RWPE2 (cell line): Measurements from ENCODE around the gene KLHDC7B.

Source experiments
- ATAC-seq: fragments of 200-7000 bp; cut with Tn5 transposase; 3 replicates; pipeline ENCODE4 v1.9.1; 2021; ENCODE audit warnings: low read depth
- DNase-seq: peaks from one replicate; pipeline ENCODE4 v3.0.0-alpha.2; 2020; ENCODE audit warnings: low spot score
- H3K27ac ChIP-seq: fragments of 450-650 bp; 2 replicates; pipeline ENCODE4 v1.5.1; 2017; ENCODE audit warnings: mild to moderate bottlenecking; ENCODE audit not compliant: poor library complexity, severe bottlenecking
- H3K27me3 ChIP-seq: fragments of 250-450 bp; sonication (Bioruptor Pico); 2 replicates; pipeline ENCODE4 v1.5.1; 2021; ENCODE audit warnings: mild to moderate bottlenecking, moderate library complexity; ENCODE audit not compliant: insufficient read depth, poor library complexity, severe bottlenecking
- H3K36me3 ChIP-seq: fragments of 250-450 bp; sonication (Bioruptor Pico); 2 replicates; pipeline ENCODE4 v1.5.1; 2020; ENCODE audit warnings: low read depth, mild to moderate bottlenecking, moderate library complexity
- H3K4me1 ChIP-seq: fragments of 250-450 bp; sonication (Bioruptor Pico); 2 replicates; pipeline ENCODE4 v1.5.1; 2021; ENCODE audit warnings: mild to moderate bottlenecking, moderate library complexity; ENCODE audit not compliant: insufficient read depth, poor library complexity, severe bottlenecking
- H3K4me3 ChIP-seq: fragments of 250-450 bp; sonication (Bioruptor Pico); 2 replicates; pipeline ENCODE4 v1.5.1; 2021; ENCODE audit warnings: mild to moderate bottlenecking, moderate library complexity; ENCODE audit not compliant: severe bottlenecking
- H3K9me3 ChIP-seq: fragments of 250-450 bp; sonication (Bioruptor Pico); 2 replicates; pipeline ENCODE4 v1.5.1; 2021; ENCODE audit warnings: mild to moderate bottlenecking, moderate library complexity; ENCODE audit not compliant: severe bottlenecking
- CTCF ChIP-seq: fragments of 450-650 bp; IDR thresholded peaks from one replicate; pipeline ENCODE4 v1.5.1; 2017; ENCODE audit warnings: mild to moderate bottlenecking, moderate library complexity; ENCODE audit not compliant: poor library complexity, severe bottlenecking

The KLHDC7B gene

GRCh38 chr22:50545522-50546325, at the start of gene KLHDC7B:
TSS of gene KLHDC7B (plus strand) at chr22:50545899. CDS start at chr22:50546244, 345 bp downstream.
- ATAC-seq (no peak), DNase-seq (no peak)
- no peaks in the 10 kb centered on the region for H3K27me3 ChIP-seq
- H3K36me3 ChIP-seq = no peaks in the 10 kb centered on the region
- H3K27ac ChIP-seq = peak within 1 kb of the TSS; percentile 11
- no peak for TF ChIP-seq CTCF
- H3K4me1 ChIP-seq = peaks cover 21% of the 10 kb centered on the region
- H3K9me3 ChIP-seq = no peaks in the 10 kb centered on the region
- no peak within 1 kb of the TSS for H3K4me3 ChIP-seq

- Histone ChIP-seq H3K4me3 (no peak overlapping the region), H3K4me1 (no peaks in the 10 kb centered on the region), H3K36me3 (no peaks in the 10 kb centered on the region), H3K27ac (no peak overlapping the region), H3K9me3 (no peaks in the 10 kb centered on the region), H3K27me3 (no peaks in the 10 kb centered on the region)
- ATAC-seq = no peak
- no peak for DNase-seq
- TF ChIP-seq CTCF = no peak
Observed at GRCh38 chr22:50497093-50497492, 48.6 kb upstream of the KLHDC7B start.

GRCh38 chr22:50498322-50498890, 47.3 kb upstream of the KLHDC7B start:
- ATAC-seq = peak; percentile 74
- Histone ChIP-seq H3K4me3 (no peak overlapping the region), H3K27me3 (no peaks in the 10 kb centered on the region), H3K9me3 (no peaks in the 10 kb centered on the region), H3K4me1 (no peaks in the 10 kb centered on the region), H3K27ac (no peak overlapping the region), H3K36me3 (peaks cover 3% of the 10 kb centered on the region; the same call in 1 of the 2 replicates)
- DNase-seq = no peak
- peak; percentile 58 for TF ChIP-seq CTCF

- H3K4me3 ChIP-seq = no peak overlapping the region
- no peak overlapping the region for H3K27ac ChIP-seq
- H3K9me3 ChIP-seq = no peaks in the 10 kb centered on the region
- ATAC-seq (no peak), DNase-seq (no peak)
- no peaks in the 10 kb centered on the region for H3K4me1 ChIP-seq
- H3K27me3 ChIP-seq = no peaks in the 10 kb centered on the region
- peaks cover 12% of the 10 kb centered on the region for H3K36me3 ChIP-seq
- no peak for TF ChIP-seq CTCF
Observed at GRCh38 chr22:50500452-50500851, 45.2 kb upstream of the KLHDC7B start.

- H3K36me3 ChIP-seq = peaks cover 17% of the 10 kb centered on the region
Observed at GRCh38 chr22:50502096-50502495, 43.6 kb upstream of the KLHDC7B start.

More at GRCh38 chr22:50502096-50502495, 43.6 kb upstream of the KLHDC7B start:
- DNase-seq (no peak), ATAC-seq (no peak)
- no peak overlapping the region for H3K4me3 ChIP-seq
- H3K27me3 ChIP-seq = no peaks in the 10 kb centered on the region
- no peak overlapping the region for H3K27ac ChIP-seq
- no peaks in the 10 kb centered on the region for H3K4me1 ChIP-seq
- no peak for TF ChIP-seq CTCF
- no peaks in the 10 kb centered on the region for H3K9me3 ChIP-seq
